ENCODE results near the gene TUT7.

Gene TUT7

GRCh38 chr9:86248746-86249145 is 105.5 kb downstream of the TUT7 start:
- no peak for FAIRE-seq

GRCh38 chr9:86246752-86247161 is 107.5 kb downstream of the TUT7 start:
- FAIRE-seq = no peak

- FAIRE-seq = no peak
Observed at GRCh38 chr9:86242071-86242470, 112.1 kb downstream of the TUT7 start.

- no peak for FAIRE-seq
Observed at GRCh38 chr9:86241216-86241615, 113.0 kb downstream of the TUT7 start.

GRCh38 chr9:86238861-86239770 is 115.1 kb downstream of the TUT7 start:
- no peak for FAIRE-seq

Measured in TTC549 (cell line).